WTC11 (cell line): ENCODE data around the gene OSBPL10. TPM values are rescaled to one million over a fixed set of nuclear protein-coding genes. Genes with fewer than 3 reads are reported as not detected.
A peak's percentile ranks its signal among the peaks of the same experiment; 100 is the strongest.

Experiments
- ATAC-seq: fragments of 200-7000 bp; cut with Tn5 transposase; 2 replicates; pipeline ENCODE4 v1.10.0; 2021; ENCODE audit warnings: mild to moderate bottlenecking, moderate library complexity
- CTCF ChIA-PET: fragments of 300-600 bp; sonication (Branson Sonifier 250); formaldehyde crosslinking; loops from one replicate; lab custom pipeline; 2021; ENCODE audit warnings: antibody characterized with exemption; lab: Charles Lee
- POLR2A ChIA-PET: fragments of 350-600 bp; sonication (Branson Sonifier 250); formaldehyde crosslinking; loops from one replicate; lab custom pipeline; 2021; ENCODE audit warnings: antibody characterized with exemption; lab: Charles Lee
- DNase-seq: peaks from one replicate; pipeline ENCODE4 v3.0.0; 2021; ENCODE audit warnings: low spot score
- H3K27ac Mint-ChIP-seq: 2 replicates; pipeline ENCODE4 v1.8.0; 2021; ENCODE audit warnings: mixed read lengths
- H3K27me3 Mint-ChIP-seq: 2 replicates; pipeline ENCODE4 v1.8.0; 2021; ENCODE audit warnings: low read depth, mild to moderate bottlenecking, moderate library complexity, mixed read lengths
- H3K36me3 Mint-ChIP-seq: 2 replicates; pipeline ENCODE4 v1.8.0; 2021; ENCODE audit warnings: mixed read lengths
- H3K4me1 Mint-ChIP-seq: 2 replicates; pipeline ENCODE4 v1.8.0; 2022; ENCODE audit warnings: mixed read lengths
- H3K4me3 Mint-ChIP-seq: 2 replicates; pipeline ENCODE4 v1.8.0; 2021; ENCODE audit warnings: mild to moderate bottlenecking, moderate library complexity, mixed read lengths
- H3K9me3 Mint-ChIP-seq: 2 replicates; pipeline ENCODE4 v1.8.0; 2021; ENCODE audit warnings: mixed read lengths
- CREM ChIP-seq: sonication (generic); formaldehyde crosslinking; IDR thresholded peaks from 2 replicates; pipeline ENCODE4 v1.8.1; 2022; ENCODE audit warnings: mild to moderate bottlenecking, missing genetic modification reagents, moderate library complexity
- GABPB1 ChIP-seq: sonication (generic); formaldehyde crosslinking; IDR thresholded peaks from 2 replicates; pipeline ENCODE4 v1.8.1; 2023; ENCODE audit warnings: mild to moderate bottlenecking, missing genetic modification reagents
- MXD4 ChIP-seq: fragments of 250-450 bp; sonication (Bioruptor Pico); IDR thresholded peaks from 2 replicates; pipeline ENCODE4 v1.8.0; 2021; ENCODE audit warnings: mild to moderate bottlenecking, moderate library complexity, borderline replicate concordance
- RELA ChIP-seq: sonication (generic); formaldehyde crosslinking; IDR thresholded peaks from 2 replicates; pipeline ENCODE4 v1.8.1; 2022; ENCODE audit warnings: missing genetic modification reagents, mild to moderate bottlenecking, borderline replicate concordance
- SMAD3 ChIP-seq: sonication (generic); formaldehyde crosslinking; IDR thresholded peaks from 2 replicates; pipeline ENCODE4 v1.8.0; 2022; ENCODE audit warnings: missing genetic modification reagents, mild to moderate bottlenecking, borderline replicate concordance
- SMAD4 ChIP-seq: sonication (generic); formaldehyde crosslinking; IDR thresholded peaks from 2 replicates; pipeline ENCODE4 v1.8.0; 2022; ENCODE audit warnings: mild to moderate bottlenecking, missing genetic modification reagents
- SOX15 ChIP-seq: fragments of 250-450 bp; sonication (Bioruptor Pico); IDR thresholded peaks from 2 replicates; pipeline ENCODE4 v1.9.0; 2021; ENCODE audit warnings: mild to moderate bottlenecking
- ZNF232 ChIP-seq: sonication (generic); formaldehyde crosslinking; IDR thresholded peaks from 2 replicates; pipeline ENCODE4 v1.8.0; 2022; ENCODE audit warnings: mild to moderate bottlenecking, missing genetic modification reagents
- ZNF396 ChIP-seq: fragments of 250-450 bp; sonication (Bioruptor Pico); IDR thresholded peaks from 2 replicates; pipeline ENCODE4 v1.8.0; 2021; ENCODE audit warnings: mild to moderate bottlenecking, moderate library complexity, borderline replicate concordance
- total RNA-seq: library from RNA; stranded (reverse); gene quantifications from 3 replicates; pipeline ENCODE4 v1.2.3, GENCODE V29; 2021
- TF ChIP-seq, protein P1 (sequence below): fragments of 200-600 bp; IDR thresholded peaks from 2 replicates; pipeline ENCODE4 v1.8.0; 2022; ENCODE audit warnings: antibody characterized with exemption
- TF ChIP-seq, protein P2 (sequence below): sonication (generic); formaldehyde crosslinking; IDR thresholded peaks from 2 replicates; pipeline ENCODE4 v1.8.0; 2023; ENCODE audit warnings: missing genetic modification reagents, mild to moderate bottlenecking, borderline replicate concordance
- TF ChIP-seq, protein P3 (sequence below): sonication (generic); formaldehyde crosslinking; IDR thresholded peaks from 2 replicates; pipeline ENCODE4 v1.8.1; 2023; ENCODE audit warnings: mild to moderate bottlenecking, moderate library complexity, missing genetic modification reagents
- TF ChIP-seq, protein P4 (sequence below): sonication (generic); formaldehyde crosslinking; IDR thresholded peaks from 2 replicates; pipeline ENCODE4 v1.8.1; 2023; ENCODE audit warnings: mild to moderate bottlenecking, missing genetic modification reagents
- TF ChIP-seq, protein P5 (sequence below): fragments of 250-450 bp; sonication (Bioruptor Pico); IDR thresholded peaks from 2 replicates; pipeline ENCODE4 v1.9.0; 2021; ENCODE audit warnings: moderate library complexity, mild to moderate bottlenecking, inconsistent platforms, borderline replicate concordance
- TF ChIP-seq, protein P6 (sequence below): fragments of 250-450 bp; sonication (Bioruptor Pico); IDR thresholded peaks from 2 replicates; pipeline ENCODE4 v2.1.2; 2022; ENCODE audit warnings: mild to moderate bottlenecking, moderate library complexity
- TF ChIP-seq, protein P7 (sequence below): sonication (generic); formaldehyde crosslinking; IDR thresholded peaks from 2 replicates; pipeline ENCODE4 v1.8.1; 2023; ENCODE audit warnings: mild to moderate bottlenecking, missing genetic modification reagents, borderline replicate concordance

The OSBPL10 gene
- total RNA-seq, 1 experiment from 2014 or later = 84.1 TPM

DNA sequence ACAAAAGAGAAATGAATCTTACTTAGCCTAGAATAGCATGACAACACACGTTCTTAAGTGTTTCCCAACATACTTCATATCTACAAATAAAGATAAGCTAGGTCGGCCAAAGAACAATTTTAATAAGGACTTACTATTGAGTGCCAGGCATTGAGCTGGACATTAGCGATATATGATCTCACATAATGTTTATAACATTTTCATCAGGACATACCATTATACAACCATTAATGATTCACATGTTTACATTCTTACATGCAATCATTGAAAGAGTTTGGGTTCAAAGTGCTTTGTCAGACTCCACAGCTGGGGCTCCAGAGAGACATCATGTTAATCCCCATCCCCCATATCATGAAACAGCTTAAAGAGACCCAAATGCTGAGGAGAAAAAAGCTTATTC, 259.4 kb downstream of the OSBPL10 start (continued):
- TF ChIP-seq, protein P1, sequence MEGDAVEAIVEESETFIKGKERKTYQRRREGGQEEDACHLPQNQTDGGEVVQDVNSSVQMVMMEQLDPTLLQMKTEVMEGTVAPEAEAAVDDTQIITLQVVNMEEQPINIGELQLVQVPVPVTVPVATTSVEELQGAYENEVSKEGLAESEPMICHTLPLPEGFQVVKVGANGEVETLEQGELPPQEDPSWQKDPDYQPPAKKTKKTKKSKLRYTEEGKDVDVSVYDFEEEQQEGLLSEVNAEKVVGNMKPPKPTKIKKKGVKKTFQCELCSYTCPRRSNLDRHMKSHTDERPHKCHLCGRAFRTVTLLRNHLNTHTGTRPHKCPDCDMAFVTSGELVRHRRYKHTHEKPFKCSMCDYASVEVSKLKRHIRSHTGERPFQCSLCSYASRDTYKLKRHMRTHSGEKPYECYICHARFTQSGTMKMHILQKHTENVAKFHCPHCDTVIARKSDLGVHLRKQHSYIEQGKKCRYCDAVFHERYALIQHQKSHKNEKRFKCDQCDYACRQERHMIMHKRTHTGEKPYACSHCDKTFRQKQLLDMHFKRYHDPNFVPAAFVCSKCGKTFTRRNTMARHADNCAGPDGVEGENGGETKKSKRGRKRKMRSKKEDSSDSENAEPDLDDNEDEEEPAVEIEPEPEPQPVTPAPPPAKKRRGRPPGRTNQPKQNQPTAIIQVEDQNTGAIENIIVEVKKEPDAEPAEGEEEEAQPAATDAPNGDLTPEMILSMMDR = no peak
- TF ChIP-seq, protein P2, sequence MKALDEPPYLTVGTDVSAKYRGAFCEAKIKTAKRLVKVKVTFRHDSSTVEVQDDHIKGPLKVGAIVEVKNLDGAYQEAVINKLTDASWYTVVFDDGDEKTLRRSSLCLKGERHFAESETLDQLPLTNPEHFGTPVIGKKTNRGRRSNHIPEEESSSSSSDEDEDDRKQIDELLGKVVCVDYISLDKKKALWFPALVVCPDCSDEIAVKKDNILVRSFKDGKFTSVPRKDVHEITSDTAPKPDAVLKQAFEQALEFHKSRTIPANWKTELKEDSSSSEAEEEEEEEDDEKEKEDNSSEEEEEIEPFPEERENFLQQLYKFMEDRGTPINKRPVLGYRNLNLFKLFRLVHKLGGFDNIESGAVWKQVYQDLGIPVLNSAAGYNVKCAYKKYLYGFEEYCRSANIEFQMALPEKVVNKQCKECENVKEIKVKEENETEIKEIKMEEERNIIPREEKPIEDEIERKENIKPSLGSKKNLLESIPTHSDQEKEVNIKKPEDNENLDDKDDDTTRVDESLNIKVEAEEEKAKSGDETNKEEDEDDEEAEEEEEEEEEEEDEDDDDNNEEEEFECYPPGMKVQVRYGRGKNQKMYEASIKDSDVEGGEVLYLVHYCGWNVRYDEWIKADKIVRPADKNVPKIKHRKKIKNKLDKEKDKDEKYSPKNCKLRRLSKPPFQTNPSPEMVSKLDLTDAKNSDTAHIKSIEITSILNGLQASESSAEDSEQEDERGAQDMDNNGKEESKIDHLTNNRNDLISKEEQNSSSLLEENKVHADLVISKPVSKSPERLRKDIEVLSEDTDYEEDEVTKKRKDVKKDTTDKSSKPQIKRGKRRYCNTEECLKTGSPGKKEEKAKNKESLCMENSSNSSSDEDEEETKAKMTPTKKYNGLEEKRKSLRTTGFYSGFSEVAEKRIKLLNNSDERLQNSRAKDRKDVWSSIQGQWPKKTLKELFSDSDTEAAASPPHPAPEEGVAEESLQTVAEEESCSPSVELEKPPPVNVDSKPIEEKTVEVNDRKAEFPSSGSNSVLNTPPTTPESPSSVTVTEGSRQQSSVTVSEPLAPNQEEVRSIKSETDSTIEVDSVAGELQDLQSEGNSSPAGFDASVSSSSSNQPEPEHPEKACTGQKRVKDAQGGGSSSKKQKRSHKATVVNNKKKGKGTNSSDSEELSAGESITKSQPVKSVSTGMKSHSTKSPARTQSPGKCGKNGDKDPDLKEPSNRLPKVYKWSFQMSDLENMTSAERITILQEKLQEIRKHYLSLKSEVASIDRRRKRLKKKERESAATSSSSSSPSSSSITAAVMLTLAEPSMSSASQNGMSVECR (CRISPR knock-in tag) = no peak
- TF ChIP-seq, protein P3, sequence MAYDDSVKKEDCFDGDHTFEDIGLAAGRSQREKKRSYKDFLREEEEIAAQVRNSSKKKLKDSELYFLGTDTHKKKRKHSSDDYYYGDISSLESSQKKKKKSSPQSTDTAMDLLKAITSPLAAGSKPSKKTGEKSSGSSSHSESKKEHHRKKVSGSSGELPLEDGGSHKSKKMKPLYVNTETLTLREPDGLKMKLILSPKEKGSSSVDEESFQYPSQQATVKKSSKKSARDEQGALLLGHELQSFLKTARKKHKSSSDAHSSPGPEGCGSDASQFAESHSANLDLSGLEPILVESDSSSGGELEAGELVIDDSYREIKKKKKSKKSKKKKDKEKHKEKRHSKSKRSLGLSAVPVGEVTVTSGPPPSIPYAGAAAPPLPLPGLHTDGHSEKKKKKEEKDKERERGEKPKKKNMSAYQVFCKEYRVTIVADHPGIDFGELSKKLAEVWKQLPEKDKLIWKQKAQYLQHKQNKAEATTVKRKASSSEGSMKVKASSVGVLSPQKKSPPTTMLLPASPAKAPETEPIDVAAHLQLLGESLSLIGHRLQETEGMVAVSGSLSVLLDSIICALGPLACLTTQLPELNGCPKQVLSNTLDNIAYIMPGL = no peak
- TF ChIP-seq, protein P4, sequence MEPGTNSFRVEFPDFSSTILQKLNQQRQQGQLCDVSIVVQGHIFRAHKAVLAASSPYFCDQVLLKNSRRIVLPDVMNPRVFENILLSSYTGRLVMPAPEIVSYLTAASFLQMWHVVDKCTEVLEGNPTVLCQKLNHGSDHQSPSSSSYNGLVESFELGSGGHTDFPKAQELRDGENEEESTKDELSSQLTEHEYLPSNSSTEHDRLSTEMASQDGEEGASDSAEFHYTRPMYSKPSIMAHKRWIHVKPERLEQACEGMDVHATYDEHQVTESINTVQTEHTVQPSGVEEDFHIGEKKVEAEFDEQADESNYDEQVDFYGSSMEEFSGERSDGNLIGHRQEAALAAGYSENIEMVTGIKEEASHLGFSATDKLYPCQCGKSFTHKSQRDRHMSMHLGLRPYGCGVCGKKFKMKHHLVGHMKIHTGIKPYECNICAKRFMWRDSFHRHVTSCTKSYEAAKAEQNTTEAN = no peak
- TF ChIP-seq MXD4 (CRISPR knock-in tag) = no peak
- TF ChIP-seq, protein P5, sequence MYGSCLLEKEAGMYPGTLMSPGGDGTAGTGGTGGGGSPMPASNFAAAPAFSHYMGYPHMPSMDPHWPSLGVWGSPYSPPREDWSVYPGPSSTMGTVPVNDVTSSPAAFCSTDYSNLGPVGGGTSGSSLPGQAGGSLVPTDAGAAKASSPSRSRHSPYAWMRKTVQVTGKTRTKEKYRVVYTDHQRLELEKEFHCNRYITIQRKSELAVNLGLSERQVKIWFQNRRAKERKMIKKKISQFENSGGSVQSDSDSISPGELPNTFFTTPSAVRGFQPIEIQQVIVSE (CRISPR knock-in tag) = no peak

DNA sequence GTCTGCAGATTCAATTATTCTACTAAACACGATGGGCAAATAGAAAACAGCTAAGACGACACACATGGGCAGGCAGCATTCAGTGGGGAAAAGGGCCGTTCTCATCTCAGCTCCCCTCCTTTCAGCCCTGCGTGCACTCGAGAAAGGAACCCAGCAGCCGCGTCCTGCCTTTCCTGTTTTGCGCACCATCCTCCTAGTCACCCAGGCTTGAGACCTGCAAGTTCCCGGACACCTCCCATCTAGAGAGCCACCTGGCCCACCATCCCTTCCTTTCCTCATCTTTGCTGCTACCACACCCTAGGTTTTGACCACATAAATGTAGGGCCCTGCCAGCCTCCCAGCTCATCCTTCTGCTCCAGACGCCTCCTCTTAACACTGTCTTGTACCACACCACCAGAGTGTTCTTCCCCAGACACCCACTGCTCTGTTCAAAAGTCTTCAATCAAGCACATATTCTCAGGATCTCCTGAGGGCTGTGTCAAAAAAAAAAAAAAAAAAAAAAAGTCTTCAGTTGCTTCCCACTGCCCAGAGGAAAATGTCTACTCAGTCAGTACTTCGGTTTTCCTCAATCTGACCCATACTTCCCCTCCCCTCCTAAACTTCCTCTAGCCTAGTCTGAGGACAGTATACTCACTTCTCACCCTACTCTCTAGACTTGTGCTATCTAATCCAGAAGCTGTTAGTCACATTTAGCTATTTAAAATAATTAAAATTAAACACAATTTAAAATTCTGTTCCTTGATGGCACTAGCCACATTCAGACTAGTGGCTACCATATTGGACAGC, 266.4 kb downstream of the OSBPL10 start:
- no peak for DNase-seq
- H3K27me3 Mint-ChIP-seq = no peaks in the 10 kb centered on the region
- peaks cover 23% of the 10 kb centered on the region for H3K36me3 Mint-ChIP-seq
- H3K4me3 Mint-ChIP-seq = no peak overlapping the region
- POLR2A ChIA-PET = no interaction called here
- CTCF ChIA-PET = interaction anchor here (1.1 kb wide), 1 partner anchor 9 kb away, joined by 4 read pairs; no protein-coding TSS in a partner anchor
- H3K27ac Mint-ChIP-seq = peak overlapping the region; percentile 20
- TF ChIP-seq ZNF232 = no peak
- no peak for TF ChIP-seq GABPB1 (CRISPR knock-in tag)
- TF ChIP-seq, all 79 proteins: peak for 0
- H3K9me3 Mint-ChIP-seq = peaks cover 17% of the 10 kb centered on the region
- peaks cover 3% of the 10 kb centered on the region for H3K4me1 Mint-ChIP-seq
- no peak for ATAC-seq

DNA sequence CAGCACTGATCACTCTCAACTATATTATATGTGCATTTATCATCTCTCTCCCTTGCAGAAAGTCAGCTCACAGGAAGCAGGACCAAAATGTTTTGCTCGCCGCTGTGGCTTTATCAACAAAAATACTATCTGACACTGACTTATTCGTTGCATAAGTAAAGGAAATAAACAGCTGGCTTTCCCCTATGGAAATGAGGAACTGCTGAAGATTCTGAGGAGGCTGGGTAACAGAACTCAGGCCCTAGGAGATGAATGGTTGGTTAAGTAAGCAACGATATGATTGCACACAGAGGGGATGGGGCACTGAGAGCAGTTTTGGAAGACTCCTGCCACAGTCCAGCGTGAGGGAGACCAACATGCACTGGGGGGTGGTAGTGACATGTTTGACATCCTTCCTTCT, 267.2 kb downstream of the OSBPL10 start:
- DNase-seq (no peak), ATAC-seq (no peak)
- Mint-ChIP-seq H3K27me3 (no peaks in the 10 kb centered on the region), H3K36me3 (peaks cover 23% of the 10 kb centered on the region), H3K4me3 (no peak overlapping the region), H3K27ac (peak overlapping the region; percentile 20; the same call in 1 of the 2 replicates), H3K4me1 (peaks cover 3% of the 10 kb centered on the region), H3K9me3 (peaks cover 17% of the 10 kb centered on the region)
- POLR2A ChIA-PET = no interaction called here
- CTCF ChIA-PET = interaction anchor here (1.1 kb wide), 1 partner anchor 10 kb away, joined by 4 read pairs; no protein-coding TSS in a partner anchor
- TF ChIP-seq ZNF396 (CRISPR knock-in tag) = no peak
- TF ChIP-seq, protein P6, sequence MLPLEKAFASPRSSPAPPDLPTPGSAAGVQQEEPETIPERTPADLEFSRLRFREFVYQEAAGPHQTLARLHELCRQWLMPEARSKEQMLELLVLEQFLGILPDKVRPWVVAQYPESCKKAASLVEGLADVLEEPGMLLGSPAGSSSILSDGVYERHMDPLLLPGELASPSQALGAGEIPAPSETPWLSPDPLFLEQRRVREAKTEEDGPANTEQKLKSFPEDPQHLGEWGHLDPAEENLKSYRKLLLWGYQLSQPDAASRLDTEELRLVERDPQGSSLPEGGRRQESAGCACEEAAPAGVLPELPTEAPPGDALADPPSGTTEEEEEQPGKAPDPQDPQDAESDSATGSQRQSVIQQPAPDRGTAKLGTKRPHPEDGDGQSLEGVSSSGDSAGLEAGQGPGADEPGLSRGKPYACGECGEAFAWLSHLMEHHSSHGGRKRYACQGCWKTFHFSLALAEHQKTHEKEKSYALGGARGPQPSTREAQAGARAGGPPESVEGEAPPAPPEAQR (CRISPR knock-in tag) = no peak
- TF ChIP-seq SMAD3 (CRISPR knock-in tag) = no peak
- TF ChIP-seq, protein P7, sequence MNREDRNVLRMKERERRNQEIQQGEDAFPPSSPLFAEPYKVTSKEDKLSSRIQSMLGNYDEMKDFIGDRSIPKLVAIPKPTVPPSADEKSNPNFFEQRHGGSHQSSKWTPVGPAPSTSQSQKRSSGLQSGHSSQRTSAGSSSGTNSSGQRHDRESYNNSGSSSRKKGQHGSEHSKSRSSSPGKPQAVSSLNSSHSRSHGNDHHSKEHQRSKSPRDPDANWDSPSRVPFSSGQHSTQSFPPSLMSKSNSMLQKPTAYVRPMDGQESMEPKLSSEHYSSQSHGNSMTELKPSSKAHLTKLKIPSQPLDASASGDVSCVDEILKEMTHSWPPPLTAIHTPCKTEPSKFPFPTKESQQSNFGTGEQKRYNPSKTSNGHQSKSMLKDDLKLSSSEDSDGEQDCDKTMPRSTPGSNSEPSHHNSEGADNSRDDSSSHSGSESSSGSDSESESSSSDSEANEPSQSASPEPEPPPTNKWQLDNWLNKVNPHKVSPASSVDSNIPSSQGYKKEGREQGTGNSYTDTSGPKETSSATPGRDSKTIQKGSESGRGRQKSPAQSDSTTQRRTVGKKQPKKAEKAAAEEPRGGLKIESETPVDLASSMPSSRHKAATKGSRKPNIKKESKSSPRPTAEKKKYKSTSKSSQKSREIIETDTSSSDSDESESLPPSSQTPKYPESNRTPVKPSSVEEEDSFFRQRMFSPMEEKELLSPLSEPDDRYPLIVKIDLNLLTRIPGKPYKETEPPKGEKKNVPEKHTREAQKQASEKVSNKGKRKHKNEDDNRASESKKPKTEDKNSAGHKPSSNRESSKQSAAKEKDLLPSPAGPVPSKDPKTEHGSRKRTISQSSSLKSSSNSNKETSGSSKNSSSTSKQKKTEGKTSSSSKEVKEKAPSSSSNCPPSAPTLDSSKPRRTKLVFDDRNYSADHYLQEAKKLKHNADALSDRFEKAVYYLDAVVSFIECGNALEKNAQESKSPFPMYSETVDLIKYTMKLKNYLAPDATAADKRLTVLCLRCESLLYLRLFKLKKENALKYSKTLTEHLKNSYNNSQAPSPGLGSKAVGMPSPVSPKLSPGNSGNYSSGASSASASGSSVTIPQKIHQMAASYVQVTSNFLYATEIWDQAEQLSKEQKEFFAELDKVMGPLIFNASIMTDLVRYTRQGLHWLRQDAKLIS (CRISPR knock-in tag) = no peak
- no peak for TF ChIP-seq SMAD4 (CRISPR knock-in tag)
- TF ChIP-seq RELA (CRISPR knock-in tag) = no peak
- no peak for TF ChIP-seq CREM (CRISPR knock-in tag)
- TF ChIP-seq SOX15 (CRISPR knock-in tag) = no peak
